Fibroblast of gingiva (primary cell): ENCODE results near the gene PPIH.
A peak's percentile ranks its signal among the peaks of the same experiment; 100 is the strongest.
"Not testable (repeated sequence)": the region's sequence is repeated elsewhere in the genome, so short reads cannot be mapped to it uniquely, and the experiment has no call there.

Source experiments
- DNase-seq: peaks from one replicate; pipeline ENCODE4 v3.0.0-alpha.2; 2011; ENCODE audit warnings: low read depth

The PPIH gene

GRCh38 chr1:42657981-42658876 is at the start of gene PPIH:
Gene PPIH, plus strand, starts transcription at chr1:42658423. Its CDS starts 24 bp downstream, at chr1:42658447.
- DNase-seq, result peak; percentile 88

- no peak for DNase-seq
These were observed 44.5 kb upstream of the PPIH start for GRCh38 chr1:42613803-42614131.

- DNase-seq, result no peak
These were observed 39.4 kb upstream of the PPIH start for GRCh38 chr1:42618866-42619265.

- no peak for DNase-seq
These were observed 37.9 kb upstream of the PPIH start for GRCh38 chr1:42620307-42620706.

GRCh38 chr1:42621180-42621579 is 37.0 kb upstream of the PPIH start:
- DNase-seq, result not testable (repeated sequence)

- not testable (repeated sequence) for DNase-seq
These were observed 31.0 kb upstream of the PPIH start for GRCh38 chr1:42627205-42627604.

- DNase-seq, result no peak
These were observed 19.1 kb upstream of the PPIH start for GRCh38 chr1:42639116-42639515.

- no peak for DNase-seq
These were observed 12.2 kb upstream of the PPIH start for GRCh38 chr1:42646056-42646455.

- DNase-seq, result no peak
These were observed 1.0 kb upstream of the PPIH start for GRCh38 chr1:42657201-42657600.

GRCh38 chr1:42658877-42659337 is 684 bp downstream of the PPIH start:
- peak; percentile 7 for DNase-seq

GRCh38 chr1:42660907-42661500 is 2.8 kb downstream of the PPIH start:
- DNase-seq, result no peak

GRCh38 chr1:42669936-42670335 is 11.7 kb downstream of the PPIH start:
- no peak for DNase-seq

GRCh38 chr1:42670425-42670824 is 12.2 kb downstream of the PPIH start:
- no peak for DNase-seq

- no peak for DNase-seq
These were observed 16.0 kb downstream of the PPIH start for GRCh38 chr1:42674214-42674613.

- no peak for DNase-seq
These were observed 16.5 kb downstream of the PPIH start for GRCh38 chr1:42674682-42675081.

- no peak for DNase-seq
These were observed 17.2 kb downstream of the PPIH start for GRCh38 chr1:42675467-42675866.

GRCh38 chr1:42676534-42677087 is 18.4 kb downstream of the PPIH start:
- DNase-seq, result no peak

- peak; percentile 64 for DNase-seq
These were observed 21.3 kb downstream of the PPIH start for GRCh38 chr1:42679364-42679983.

- peak; percentile 35 for DNase-seq
These were observed 21.8 kb downstream of the PPIH start for GRCh38 chr1:42680055-42680454.

GRCh38 chr1:42680921-42681683 is 22.9 kb downstream of the PPIH start:
- DNase-seq, result no peak

- peak; percentile 99 for DNase-seq
These were observed 23.7 kb downstream of the PPIH start, which contains the start of gene YBX1 for GRCh38 chr1:42681741-42682483. Gene YBX1, plus strand, starts transcription at chr1:42682418. Its CDS starts 148 bp downstream, at chr1:42682566.
